SK-N-SH treated with all-trans-retinoic acid at 6 μM for 48 hours (cell line): Measurements from ENCODE around the gene SORL1.
A peak's percentile ranks its signal among the peaks of the same experiment; 100 is the strongest.

Source experiments
- ATAC-seq: fragments of 200-7000 bp; cut with Tn5 transposase; 3 replicates; pipeline ENCODE4 v1.9.1; 2020; ENCODE audit warnings: mild to moderate bottlenecking, moderate library complexity
- ARNTL ChIP-seq: fragments of 450-650 bp; formaldehyde crosslinking; IDR thresholded peaks from 2 replicates; pipeline ENCODE4 v1.5.0; 2020; ENCODE audit warnings: low read depth, mild to moderate bottlenecking, moderate library complexity, borderline replicate concordance
- BACH2 ChIP-seq: fragments of 250-450 bp; sonication (Bioruptor Pico); IDR thresholded peaks from 2 replicates; pipeline ENCODE4 v1.9.0; 2021; ENCODE audit warnings: mild to moderate bottlenecking, borderline replicate concordance
- CSDC2 ChIP-seq: fragments of 250-450 bp; sonication (Bioruptor Pico); IDR thresholded peaks from 2 replicates; pipeline ENCODE4 v1.5.0; 2020; ENCODE audit warnings: mild to moderate bottlenecking, moderate library complexity
- GLIS3 ChIP-seq: fragments of 250-450 bp; sonication (Bioruptor Pico); IDR thresholded peaks from 2 replicates; pipeline ENCODE4 v1.5.0; 2020; ENCODE audit warnings: mild to moderate bottlenecking, moderate library complexity
- ISL1 ChIP-seq: fragments of 250-450 bp; sonication (Bioruptor Pico); IDR thresholded peaks from 2 replicates; pipeline ENCODE4 v2.1.2; 2022; ENCODE audit warnings: mild to moderate bottlenecking, moderate library complexity
- OSR1 ChIP-seq: fragments of 250-450 bp; sonication (Bioruptor Pico); IDR thresholded peaks from 2 replicates; pipeline ENCODE4 v1.8.0; 2022; ENCODE audit warnings: moderate library complexity, mild to moderate bottlenecking, inconsistent platforms
- RARB ChIP-seq: fragments of 250-450 bp; sonication (Bioruptor Pico); IDR thresholded peaks from 2 replicates; pipeline ENCODE4 v1.8.0; 2021; ENCODE audit warnings: mild to moderate bottlenecking, moderate library complexity
- SNAI2 ChIP-seq: fragments of 250-450 bp; sonication (Bioruptor Pico); IDR thresholded peaks from 2 replicates; pipeline ENCODE4 v1.5.0; 2020; ENCODE audit warnings: mild to moderate bottlenecking, moderate library complexity
- TCF4 ChIP-seq: fragments of 250-450 bp; sonication (Bioruptor Pico); IDR thresholded peaks from 2 replicates; pipeline ENCODE4 v1.8.0; 2021; ENCODE audit warnings: mild to moderate bottlenecking, moderate library complexity, borderline replicate concordance
- ZFP3 ChIP-seq: fragments of 250-450 bp; sonication (Bioruptor Pico); IDR thresholded peaks from 2 replicates; pipeline ENCODE4 v1.5.0; 2020; ENCODE audit warnings: mild to moderate bottlenecking, moderate library complexity
- ZNF70 ChIP-seq: fragments of 450-650 bp; formaldehyde crosslinking; IDR thresholded peaks from 2 replicates; pipeline ENCODE4 v1.5.0; 2020; ENCODE audit warnings: mild to moderate bottlenecking, moderate library complexity
- ZNF8 ChIP-seq: fragments of 450-650 bp; formaldehyde crosslinking; IDR thresholded peaks from 2 replicates; pipeline ENCODE4 v1.5.0; 2020; ENCODE audit warnings: mild to moderate bottlenecking, moderate library complexity
- TF ChIP-seq, protein P1 (sequence below): fragments of 250-450 bp; sonication (Bioruptor Pico); IDR thresholded peaks from 2 replicates; pipeline ENCODE4 v1.5.1; 2020; ENCODE audit warnings: low read depth, mild to moderate bottlenecking, moderate library complexity
- TF ChIP-seq, protein P2 (sequence below): fragments of 250-450 bp; sonication (Bioruptor Pico); IDR thresholded peaks from 2 replicates; pipeline ENCODE4 v1.8.0; 2021; ENCODE audit warnings: low read depth, mild to moderate bottlenecking, moderate library complexity, borderline replicate concordance
- TF ChIP-seq, protein P3 (sequence below): fragments of 250-450 bp; sonication (Bioruptor Pico); IDR thresholded peaks from 2 replicates; pipeline ENCODE4 v1.8.0; 2020; ENCODE audit warnings: mild to moderate bottlenecking, moderate library complexity, borderline replicate concordance
- TF ChIP-seq, protein P4 (sequence below): fragments of 250-450 bp; sonication (Bioruptor Pico); IDR thresholded peaks from 2 replicates; pipeline ENCODE4 v1.5.0; 2020; ENCODE audit warnings: mild to moderate bottlenecking, moderate library complexity
- TF ChIP-seq, protein P5 (sequence below): fragments of 250-450 bp; sonication (Bioruptor Pico); IDR thresholded peaks from 2 replicates; pipeline ENCODE4 v1.5.1; 2021; ENCODE audit warnings: mild to moderate bottlenecking, moderate library complexity

The SORL1 gene

DNA sequence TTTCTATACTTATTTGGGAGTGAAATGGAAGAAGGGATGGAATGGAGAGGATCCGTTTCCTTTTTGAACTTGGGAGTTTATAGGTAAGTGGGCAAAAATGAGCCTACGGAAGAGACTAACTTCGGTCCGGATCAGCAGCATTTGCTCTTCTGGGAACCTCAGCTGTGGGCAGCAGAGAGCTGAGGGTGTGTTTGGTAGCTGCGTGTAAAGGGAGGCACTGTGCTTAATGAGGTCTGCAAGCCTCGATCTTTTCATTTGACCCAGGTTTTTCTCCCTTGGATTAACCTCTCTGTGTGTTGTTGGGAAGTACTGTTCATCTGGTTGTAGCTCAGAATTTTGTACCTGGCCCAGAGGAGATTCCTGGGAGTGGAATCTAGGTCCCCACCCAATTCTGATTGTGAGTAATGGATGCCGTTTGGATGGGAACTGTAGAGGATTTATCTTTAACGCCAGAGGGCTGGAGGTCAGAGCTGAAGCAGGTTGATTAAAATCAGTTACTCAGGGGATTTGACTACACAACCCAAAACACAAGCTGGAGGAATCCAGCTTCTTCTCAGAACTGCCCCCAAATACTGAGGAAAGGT, 202.2 kb downstream of the SORL1 start:
- no peak for ATAC-seq
- TF ChIP-seq ARNTL (CRISPR knock-in tag) = no peak
- no peak for TF ChIP-seq TCF4 (CRISPR knock-in tag)
- TF ChIP-seq, protein P1, sequence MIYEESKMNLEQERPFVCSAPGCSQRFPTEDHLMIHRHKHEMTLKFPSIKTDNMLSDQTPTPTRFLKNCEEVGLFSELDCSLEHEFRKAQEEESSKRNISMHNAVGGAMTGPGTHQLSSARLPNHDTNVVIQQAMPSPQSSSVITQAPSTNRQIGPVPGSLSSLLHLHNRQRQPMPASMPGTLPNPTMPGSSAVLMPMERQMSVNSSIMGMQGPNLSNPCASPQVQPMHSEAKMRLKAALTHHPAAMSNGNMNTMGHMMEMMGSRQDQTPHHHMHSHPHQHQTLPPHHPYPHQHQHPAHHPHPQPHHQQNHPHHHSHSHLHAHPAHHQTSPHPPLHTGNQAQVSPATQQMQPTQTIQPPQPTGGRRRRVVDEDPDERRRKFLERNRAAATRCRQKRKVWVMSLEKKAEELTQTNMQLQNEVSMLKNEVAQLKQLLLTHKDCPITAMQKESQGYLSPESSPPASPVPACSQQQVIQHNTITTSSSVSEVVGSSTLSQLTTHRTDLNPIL (CRISPR knock-in tag) = no peak
- TF ChIP-seq, protein P2, sequence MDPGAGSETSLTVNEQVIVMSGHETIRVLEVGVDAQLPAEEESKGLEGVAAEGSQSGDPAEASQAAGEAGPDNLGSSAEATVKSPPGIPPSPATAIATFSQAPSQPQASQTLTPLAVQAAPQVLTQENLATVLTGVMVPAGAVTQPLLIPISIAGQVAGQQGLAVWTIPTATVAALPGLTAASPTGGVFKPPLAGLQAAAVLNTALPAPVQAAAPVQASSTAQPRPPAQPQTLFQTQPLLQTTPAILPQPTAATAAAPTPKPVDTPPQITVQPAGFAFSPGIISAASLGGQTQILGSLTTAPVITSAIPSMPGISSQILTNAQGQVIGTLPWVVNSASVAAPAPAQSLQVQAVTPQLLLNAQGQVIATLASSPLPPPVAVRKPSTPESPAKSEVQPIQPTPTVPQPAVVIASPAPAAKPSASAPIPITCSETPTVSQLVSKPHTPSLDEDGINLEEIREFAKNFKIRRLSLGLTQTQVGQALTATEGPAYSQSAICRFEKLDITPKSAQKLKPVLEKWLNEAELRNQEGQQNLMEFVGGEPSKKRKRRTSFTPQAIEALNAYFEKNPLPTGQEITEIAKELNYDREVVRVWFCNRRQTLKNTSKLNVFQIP (CRISPR knock-in tag) = no peak
- TF ChIP-seq, protein P3, sequence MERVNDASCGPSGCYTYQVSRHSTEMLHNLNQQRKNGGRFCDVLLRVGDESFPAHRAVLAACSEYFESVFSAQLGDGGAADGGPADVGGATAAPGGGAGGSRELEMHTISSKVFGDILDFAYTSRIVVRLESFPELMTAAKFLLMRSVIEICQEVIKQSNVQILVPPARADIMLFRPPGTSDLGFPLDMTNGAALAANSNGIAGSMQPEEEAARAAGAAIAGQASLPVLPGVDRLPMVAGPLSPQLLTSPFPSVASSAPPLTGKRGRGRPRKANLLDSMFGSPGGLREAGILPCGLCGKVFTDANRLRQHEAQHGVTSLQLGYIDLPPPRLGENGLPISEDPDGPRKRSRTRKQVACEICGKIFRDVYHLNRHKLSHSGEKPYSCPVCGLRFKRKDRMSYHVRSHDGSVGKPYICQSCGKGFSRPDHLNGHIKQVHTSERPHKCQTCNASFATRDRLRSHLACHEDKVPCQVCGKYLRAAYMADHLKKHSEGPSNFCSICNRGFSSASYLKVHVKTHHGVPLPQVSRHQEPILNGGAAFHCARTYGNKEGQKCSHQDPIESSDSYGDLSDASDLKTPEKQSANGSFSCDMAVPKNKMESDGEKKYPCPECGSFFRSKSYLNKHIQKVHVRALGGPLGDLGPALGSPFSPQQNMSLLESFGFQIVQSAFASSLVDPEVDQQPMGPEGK (CRISPR knock-in tag) = no peak
- TF ChIP-seq RARB (CRISPR knock-in tag) = no peak
- TF ChIP-seq ISL1 = no peak
- no peak for TF ChIP-seq ZNF8 (CRISPR knock-in tag)
- TF ChIP-seq, protein P4, sequence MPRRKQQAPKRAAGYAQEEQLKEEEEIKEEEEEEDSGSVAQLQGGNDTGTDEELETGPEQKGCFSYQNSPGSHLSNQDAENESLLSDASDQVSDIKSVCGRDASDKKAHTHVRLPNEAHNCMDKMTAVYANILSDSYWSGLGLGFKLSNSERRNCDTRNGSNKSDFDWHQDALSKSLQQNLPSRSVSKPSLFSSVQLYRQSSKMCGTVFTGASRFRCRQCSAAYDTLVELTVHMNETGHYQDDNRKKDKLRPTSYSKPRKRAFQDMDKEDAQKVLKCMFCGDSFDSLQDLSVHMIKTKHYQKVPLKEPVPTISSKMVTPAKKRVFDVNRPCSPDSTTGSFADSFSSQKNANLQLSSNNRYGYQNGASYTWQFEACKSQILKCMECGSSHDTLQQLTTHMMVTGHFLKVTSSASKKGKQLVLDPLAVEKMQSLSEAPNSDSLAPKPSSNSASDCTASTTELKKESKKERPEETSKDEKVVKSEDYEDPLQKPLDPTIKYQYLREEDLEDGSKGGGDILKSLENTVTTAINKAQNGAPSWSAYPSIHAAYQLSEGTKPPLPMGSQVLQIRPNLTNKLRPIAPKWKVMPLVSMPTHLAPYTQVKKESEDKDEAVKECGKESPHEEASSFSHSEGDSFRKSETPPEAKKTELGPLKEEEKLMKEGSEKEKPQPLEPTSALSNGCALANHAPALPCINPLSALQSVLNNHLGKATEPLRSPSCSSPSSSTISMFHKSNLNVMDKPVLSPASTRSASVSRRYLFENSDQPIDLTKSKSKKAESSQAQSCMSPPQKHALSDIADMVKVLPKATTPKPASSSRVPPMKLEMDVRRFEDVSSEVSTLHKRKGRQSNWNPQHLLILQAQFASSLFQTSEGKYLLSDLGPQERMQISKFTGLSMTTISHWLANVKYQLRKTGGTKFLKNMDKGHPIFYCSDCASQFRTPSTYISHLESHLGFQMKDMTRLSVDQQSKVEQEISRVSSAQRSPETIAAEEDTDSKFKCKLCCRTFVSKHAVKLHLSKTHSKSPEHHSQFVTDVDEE (CRISPR knock-in tag) = no peak
- no peak for TF ChIP-seq CSDC2
- no peak for TF ChIP-seq ZNF70 (CRISPR knock-in tag)
- TF ChIP-seq, protein P5, sequence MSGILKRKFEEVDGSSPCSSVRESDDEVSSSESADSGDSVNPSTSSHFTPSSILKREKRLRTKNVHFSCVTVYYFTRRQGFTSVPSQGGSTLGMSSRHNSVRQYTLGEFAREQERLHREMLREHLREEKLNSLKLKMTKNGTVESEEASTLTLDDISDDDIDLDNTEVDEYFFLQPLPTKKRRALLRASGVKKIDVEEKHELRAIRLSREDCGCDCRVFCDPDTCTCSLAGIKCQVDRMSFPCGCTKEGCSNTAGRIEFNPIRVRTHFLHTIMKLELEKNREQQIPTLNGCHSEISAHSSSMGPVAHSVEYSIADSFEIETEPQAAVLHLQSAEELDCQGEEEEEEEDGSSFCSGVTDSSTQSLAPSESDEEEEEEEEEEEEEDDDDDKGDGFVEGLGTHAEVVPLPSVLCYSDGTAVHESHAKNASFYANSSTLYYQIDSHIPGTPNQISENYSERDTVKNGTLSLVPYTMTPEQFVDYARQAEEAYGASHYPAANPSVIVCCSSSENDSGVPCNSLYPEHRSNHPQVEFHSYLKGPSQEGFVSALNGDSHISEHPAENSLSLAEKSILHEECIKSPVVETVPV (CRISPR knock-in tag) = no peak
- no peak for TF ChIP-seq GLIS3 (CRISPR knock-in tag)

DNA sequence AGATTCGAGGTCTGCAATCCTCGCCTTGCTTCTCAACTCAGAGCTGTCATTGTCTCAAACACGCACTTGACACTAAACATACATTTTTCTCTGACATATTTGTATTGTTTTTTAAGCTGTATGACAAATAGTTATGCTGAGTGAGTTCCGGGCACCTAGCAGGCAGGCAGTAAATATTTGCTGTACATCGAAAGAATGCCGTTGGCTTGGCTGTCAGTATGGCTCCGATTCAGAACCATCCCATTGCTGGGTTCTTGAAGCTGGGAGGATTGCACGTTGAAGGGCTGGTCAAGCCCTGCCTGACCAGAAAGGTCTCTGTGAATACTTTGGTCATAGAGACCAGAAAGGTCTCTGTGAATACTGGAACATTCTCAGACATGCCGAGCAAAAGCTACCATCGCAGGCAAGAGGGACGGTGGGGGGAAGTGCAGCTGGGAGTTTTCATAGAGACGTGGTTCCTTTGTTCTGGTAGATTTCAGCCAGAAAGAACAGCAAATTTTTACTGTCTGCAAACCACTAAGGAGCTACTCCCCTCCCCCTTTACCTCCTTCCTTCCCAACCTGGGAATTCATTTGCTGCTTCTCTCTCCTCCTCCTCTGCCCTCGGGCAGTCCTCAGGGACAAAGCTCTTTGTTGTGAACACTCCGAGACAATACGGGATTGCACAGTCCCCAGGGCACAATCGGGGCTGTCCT, 202.9 kb downstream of the SORL1 start:
- TF ChIP-seq BACH2 = no peak
- TF ChIP-seq OSR1 (CRISPR knock-in tag) = no peak
- no peak for TF ChIP-seq SNAI2 (CRISPR knock-in tag)
- TF ChIP-seq ZNF8 (CRISPR knock-in tag) = no peak
- ATAC-seq = peak; percentile 18

DNA sequence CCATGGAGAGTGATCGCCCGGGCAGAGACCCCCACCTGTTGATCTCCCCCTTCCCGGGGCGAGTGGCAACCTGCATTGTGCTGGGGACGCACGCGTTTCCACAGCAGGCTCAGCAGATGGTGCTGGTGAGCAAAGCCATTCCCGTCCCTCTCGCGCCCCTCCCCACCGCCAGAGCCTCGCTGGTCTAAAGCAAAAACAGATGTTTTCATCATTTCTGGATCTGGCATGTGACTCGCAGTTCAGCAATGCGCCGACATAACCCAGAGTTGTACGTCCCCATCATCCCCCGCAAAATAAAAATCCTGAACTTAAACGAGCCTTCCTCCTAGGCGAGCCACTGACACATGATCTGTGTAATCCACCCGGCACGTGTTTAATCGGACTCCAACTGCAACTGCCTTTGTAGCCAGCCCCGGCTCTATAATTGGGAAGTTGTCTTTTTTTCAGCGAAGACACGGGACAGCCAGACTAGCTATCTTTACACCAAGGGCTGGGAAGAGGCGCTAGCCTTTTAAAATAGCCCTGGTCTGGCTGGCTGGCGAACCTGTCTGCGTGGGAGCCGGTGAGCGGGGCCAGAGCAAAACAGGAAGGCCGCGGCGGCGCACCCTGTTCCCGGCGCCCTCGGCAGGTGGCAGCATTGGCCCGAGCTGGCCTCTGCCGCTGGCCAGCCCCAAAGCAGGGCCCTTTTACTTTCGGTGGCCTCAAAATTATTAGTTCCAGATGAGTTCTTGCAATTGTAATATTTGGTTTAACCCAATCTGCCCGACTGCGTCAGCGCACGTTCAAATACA, 203.6 kb downstream of the SORL1 start:
- peak; percentile 80 for TF ChIP-seq TCF4 (CRISPR knock-in tag)
- TF ChIP-seq, protein P3 (CRISPR knock-in tag) = peak; percentile 34; the same call in 1 of the 2 replicates
- TF ChIP-seq ZFP3 (CRISPR knock-in tag) = 0 out of 2 replicates have a peak, but pooled peaks have one; percentile 30
- no peak for TF ChIP-seq ZNF8 (CRISPR knock-in tag)
- TF ChIP-seq, all 23 proteins: peak for 3
- peak; percentile 92 for ATAC-seq
